Fibroblast of lung (primary cell): ENCODE results near the gene TMEM175. TPM values are rescaled to one million over a fixed set of nuclear protein-coding genes. Genes with fewer than 3 reads are reported as not detected.

ENCODE experiments used
- DNase-seq, 2 donors: peaks; one replicate each; pipeline versions ENCODE4 v3.0.0 to v3.0.0-alpha.2; 2010; ENCODE audit warnings: low read depth in 2 of 2
- H2AFZ ChIP-seq: 2 replicates; pipeline ENCODE4 v1.5.1; 2012; ENCODE audit warnings: low read length, control low read depth, inconsistent platforms
- H3K27ac ChIP-seq: 2 replicates; pipeline ENCODE4 v1.5.1; 2011; ENCODE audit warnings: low read length, control low read depth; ENCODE audit not compliant: insufficient read depth
- H3K27me3 ChIP-seq: 2 replicates; pipeline ENCODE4 v1.5.1; 2011; ENCODE audit warnings: mild to moderate bottlenecking, low read length; ENCODE audit not compliant: control insufficient read depth, insufficient read depth
- H3K36me3 ChIP-seq: 2 replicates; pipeline ENCODE4 v1.5.1; 2011; ENCODE audit warnings: low read length; ENCODE audit not compliant: control insufficient read depth, insufficient read depth
- H3K4me1 ChIP-seq: 2 replicates; pipeline ENCODE4 v1.5.1; 2011; ENCODE audit warnings: low read length; ENCODE audit not compliant: control insufficient read depth, insufficient read depth; ENCODE audit errors: extremely low read depth
- H3K4me2 ChIP-seq: 2 replicates; pipeline ENCODE4 v1.5.1; 2011; ENCODE audit warnings: low read length, control low read depth; ENCODE audit not compliant: insufficient read depth; ENCODE audit errors: extremely low read depth
- H3K4me3 ChIP-seq, 4 experiments: fragments of 200-600 bp in 1 of 4; sonication (generic) in 1 of 4; replicated peaks in 1 of 4; 2 replicates each; pipeline ENCODE4 v1.5.1; 2011 to 2016; ENCODE audit warnings: low read length in 4 of 4, low read depth in 3 of 4, mild to moderate bottlenecking in 3 of 4, control low read depth in 2 of 4, inconsistent platforms in 1 of 4, mixed read lengths in 1 of 4; ENCODE audit not compliant: insufficient read depth in 1 of 4; ENCODE audit errors: control extremely low read depth in 1 of 4
- H3K79me2 ChIP-seq: 2 replicates; pipeline ENCODE4 v1.5.1; 2012; ENCODE audit warnings: mild to moderate bottlenecking, low read length, inconsistent platforms; ENCODE audit not compliant: control insufficient read depth, insufficient read depth
- H3K9ac ChIP-seq: 2 replicates; pipeline ENCODE4 v1.5.1; 2011; ENCODE audit warnings: mild to moderate bottlenecking, low read length, control low read depth; ENCODE audit not compliant: insufficient read depth
- H3K9me3 ChIP-seq: 2 replicates; pipeline ENCODE4 v1.5.1; 2012; ENCODE audit warnings: low read depth, low read length; ENCODE audit not compliant: control insufficient read depth, insufficient read depth
- H4K20me1 ChIP-seq: 2 replicates; pipeline ENCODE4 v1.5.1; 2011; ENCODE audit warnings: low read length; ENCODE audit not compliant: control insufficient read depth, insufficient read depth; ENCODE audit errors: extremely low read depth
- CTCF ChIP-seq, 2 donors: IDR thresholded peaks in 1 of 2; conservative IDR thresholded peaks in 1 of 2; 1 replicate in 1 of 2; 2 replicates in 1 of 2; pipeline ENCODE4 v1.5.1; 2011 to 2012; ENCODE audit warnings: low read length in 2 of 2, control low read depth in 1 of 2, inconsistent platforms in 1 of 2, low read depth in 1 of 2, mild to moderate bottlenecking in 1 of 2
- EZH2 ChIP-seq: IDR thresholded peaks from 2 replicates; pipeline ENCODE4 v1.5.1; 2012; ENCODE audit warnings: low read length, control low read depth, mild to moderate bottlenecking; ENCODE audit errors: missing control alignments
- polyA plus RNA-seq, 2 donors: library from polyadenylated mRNA; depleted of rRNA in 1 of 2; stranded (reverse) in 1 of 2; unstranded in 1 of 2; fragments of >200 nt; gene quantifications; 2 replicates each; pipeline ENCODE4 v1.2.1, GENCODE V29; 2011 to 2012; ENCODE audit warnings: missing spikeins in 1 of 2
- total RNA-seq: library from RNA; depleted of rRNA; stranded (reverse); fragments of >200 nt; gene quantifications from 2 replicates; pipeline ENCODE4 v1.2.1, GENCODE V29; 2014

TMEM175 gene
- total and polyA plus RNA-seq, 2 donors (not counting 1 experiment from before 2014, with no cell fraction given): 16.3 to 23.9 TPM

DNA sequence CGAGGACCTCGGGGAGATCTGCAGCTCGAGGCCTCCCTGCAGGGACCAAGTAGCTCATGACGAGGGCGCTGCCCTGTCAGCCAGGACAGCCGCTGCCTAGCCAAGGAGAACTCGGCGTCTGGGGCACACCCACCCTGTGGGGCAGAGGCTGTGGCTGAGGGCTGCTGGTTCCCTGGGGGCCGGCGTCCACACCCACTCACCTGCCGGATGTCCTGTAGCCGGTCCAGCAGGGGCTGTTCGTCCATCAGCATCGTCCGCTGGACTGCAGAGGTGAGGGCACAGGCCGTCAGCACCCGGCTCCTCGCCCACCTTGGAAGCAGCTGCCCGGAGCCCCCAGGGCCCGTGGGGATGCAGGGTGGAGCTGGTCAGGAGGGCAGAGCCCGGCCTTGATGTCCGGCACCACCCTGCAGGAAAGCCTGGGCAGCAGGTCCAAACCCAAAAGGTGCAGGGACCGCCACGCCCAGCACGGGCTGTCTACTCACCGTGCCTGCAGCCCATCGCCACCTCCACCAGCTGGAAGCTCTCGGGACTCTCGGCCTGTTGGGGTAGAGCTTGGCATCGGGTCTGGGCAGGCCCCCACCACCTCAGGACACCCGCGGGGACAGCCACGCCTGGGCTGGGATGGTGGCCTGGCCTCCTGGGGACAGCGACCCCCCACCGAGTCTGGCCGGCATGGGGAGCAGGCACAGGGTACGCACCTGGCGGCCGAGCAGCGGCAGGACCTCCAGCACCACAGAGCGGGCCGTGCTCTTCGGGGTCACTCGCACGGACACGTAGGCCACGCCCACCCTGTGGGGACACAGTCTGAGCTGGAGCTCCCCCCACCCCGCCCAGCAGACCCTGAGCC, 34.2 kb downstream of the TMEM175 start:
- TF ChIP-seq CTCF (conservative IDR thresholded peaks at IDR 0.05 in 1 of 2, IDR thresholded peaks at IDR 0.05 in 1 of 2; ENCODE audit: low read depth in 1 of 2, low read length in 2 of 2): no peak
- TF ChIP-seq EZH2: no peak
- no peak overlapping the region for H2AFZ ChIP-seq
- H3K9ac ChIP-seq: no peak overlapping the region
- no peak overlapping the region for H3K4me2 ChIP-seq
- no peak overlapping the region for H3K27ac ChIP-seq
- no peaks in the 10 kb centered on the region for H3K79me2 ChIP-seq
- H3K4me3 ChIP-seq: no peak overlapping the region
- H3K36me3 ChIP-seq: peaks cover 10% of the 10 kb centered on the region
- H4K20me1 ChIP-seq: no peaks in the 10 kb centered on the region
- no peaks in the 10 kb centered on the region for H3K9me3 ChIP-seq
- no peaks in the 10 kb centered on the region for H3K27me3 ChIP-seq
- no peak for DNase-seq
- H3K4me1 ChIP-seq: no peaks in the 10 kb centered on the region

- H3K27me3 ChIP-seq: no peaks in the 10 kb centered on the region
- no peaks in the 10 kb centered on the region for H3K9me3 ChIP-seq
- H4K20me1 ChIP-seq: no peaks in the 10 kb centered on the region
- no peak for DNase-seq
- H3K4me2 ChIP-seq: no peak overlapping the region
- no peak overlapping the region for H2AFZ ChIP-seq
- peaks cover 6% of the 10 kb centered on the region for H3K36me3 ChIP-seq
- H3K4me1 ChIP-seq: peaks cover 4% of the 10 kb centered on the region
- no peaks in the 10 kb centered on the region for H3K79me2 ChIP-seq
- no peak for TF ChIP-seq CTCF (conservative IDR thresholded peaks at IDR 0.05 in 1 of 2, IDR thresholded peaks at IDR 0.05 in 1 of 2; ENCODE audit: low read depth in 1 of 2, low read length in 2 of 2)
- TF ChIP-seq EZH2: no peak
- no peak overlapping the region for H3K9ac ChIP-seq
- H3K27ac ChIP-seq: no peak overlapping the region
- no peak overlapping the region for H3K4me3 ChIP-seq
These were observed 35.1 kb downstream of the TMEM175 start for GRCh38 chr4:967113-968104.

GRCh38 chr4:968221-968620, 36.0 kb downstream of the TMEM175 start:
- Histone ChIP-seq H2AFZ (no peak overlapping the region), H3K27ac (no peak overlapping the region), H3K36me3 (peaks cover 6% of the 10 kb centered on the region), H3K27me3 (no peaks in the 10 kb centered on the region), H3K4me2 (no peak overlapping the region), H3K79me2 (no peaks in the 10 kb centered on the region), H3K9ac (no peak overlapping the region), H3K4me3 (no peak overlapping the region), H4K20me1 (no peaks in the 10 kb centered on the region), H3K9me3 (no peaks in the 10 kb centered on the region), H3K4me1 (peaks cover 4% of the 10 kb centered on the region)
- DNase-seq: no peak
- TF ChIP-seq EZH2 (no peak), CTCF (conservative IDR thresholded peaks at IDR 0.05 in 1 of 2, IDR thresholded peaks at IDR 0.05 in 1 of 2; ENCODE audit: low read depth in 1 of 2, low read length in 2 of 2) (no peak)
